Measurements from ENCODE around the gene PCIF1.
"Not testable (repeated sequence)": the region's sequence is repeated elsewhere in the genome, so short reads cannot be mapped to it uniquely, and the experiment has no call there.

The PCIF1 gene

DNA sequence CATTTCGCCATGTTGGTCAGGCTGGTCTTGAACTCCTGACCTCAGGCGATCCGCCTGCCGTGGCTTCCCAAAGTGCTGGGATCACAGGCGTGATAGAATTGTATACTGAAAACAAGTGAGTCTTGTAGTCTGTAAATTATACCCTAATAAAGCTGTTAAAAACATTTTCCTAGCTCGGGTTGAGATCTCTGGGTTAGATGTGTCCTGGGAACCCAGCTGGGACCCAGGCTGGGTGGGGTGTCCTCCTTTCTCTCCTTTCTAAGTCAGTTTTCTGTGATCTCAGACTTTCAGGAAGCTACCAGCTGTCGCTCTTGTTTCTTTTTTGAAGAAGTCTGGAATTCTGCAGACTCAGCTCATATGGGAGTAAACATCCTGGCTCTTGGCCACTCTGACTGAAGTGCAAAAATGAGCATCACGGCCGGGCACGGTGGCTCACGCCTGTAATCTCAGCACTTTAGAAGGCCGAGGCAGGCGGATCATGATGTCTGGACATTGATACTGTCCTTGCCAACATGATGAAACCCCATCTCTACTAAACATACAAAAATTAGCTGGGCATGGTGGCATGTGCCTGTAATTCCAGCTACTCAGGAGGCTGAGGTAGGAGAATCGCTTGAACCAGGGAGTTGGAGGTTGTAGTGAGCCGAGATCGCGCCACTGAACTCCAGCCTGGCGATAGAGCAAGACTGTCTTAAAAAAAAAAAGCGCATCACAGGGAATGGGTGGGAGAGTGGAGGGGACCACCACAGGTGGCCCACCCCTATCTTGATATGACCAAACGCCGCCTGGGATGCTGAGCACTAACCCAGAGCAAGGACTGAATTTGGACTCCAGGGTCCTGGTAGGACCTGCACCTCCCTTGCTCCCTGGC, 9.9 kb upstream of the PCIF1 start:
- DNase-seq = no peak

DNA sequence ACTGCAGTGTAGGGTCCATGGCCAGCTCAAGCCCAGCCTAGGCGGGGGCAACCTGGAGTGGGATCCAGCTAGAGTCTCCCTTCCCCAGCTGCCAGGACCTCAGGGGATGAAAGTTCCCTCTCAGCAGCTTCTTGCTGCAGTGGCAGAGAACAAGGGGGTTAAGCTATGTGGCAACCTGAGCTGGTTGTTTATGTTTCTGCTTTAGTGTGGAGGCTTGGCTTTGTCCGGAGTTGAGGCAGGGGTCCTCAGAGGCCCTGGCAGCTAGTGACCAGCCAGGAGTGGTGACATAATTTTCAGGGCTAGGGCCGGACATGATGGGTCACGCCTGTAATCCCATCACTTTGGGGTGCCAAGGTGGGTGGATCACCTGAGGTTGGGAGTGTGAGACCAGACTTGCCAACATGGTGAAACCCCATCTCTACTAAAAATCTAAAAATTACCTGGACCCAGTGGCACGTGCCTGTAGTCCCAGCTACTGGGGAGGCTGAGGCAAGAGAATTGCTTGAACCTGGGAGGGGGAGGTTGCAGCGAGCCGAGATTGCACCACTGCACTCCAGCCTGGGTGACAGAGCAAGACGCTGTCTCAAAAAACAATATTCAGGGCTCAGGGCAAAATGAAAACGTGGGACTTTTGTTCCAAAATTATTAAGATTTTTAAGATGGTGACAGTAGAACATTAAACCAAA, 8.5 kb upstream of the PCIF1 start:
- no peak for DNase-seq

DNA sequence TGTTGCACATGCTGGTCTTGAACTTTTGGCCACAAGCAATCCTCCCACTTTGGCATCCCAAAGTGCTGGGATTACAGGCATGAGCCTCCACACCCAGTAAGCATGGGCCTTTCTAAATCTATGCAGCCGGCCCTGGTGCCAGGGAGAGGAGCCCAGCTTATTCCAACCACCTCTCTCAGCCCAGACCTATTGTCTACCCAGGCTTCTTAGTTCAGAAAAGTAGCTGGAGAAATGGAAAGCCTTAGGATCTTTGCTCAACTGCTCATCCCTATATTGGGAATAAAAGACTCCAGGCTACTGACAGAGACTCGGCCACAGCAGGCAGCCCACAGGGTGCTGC, 7.8 kb upstream of the PCIF1 start:
- no peak for DNase-seq

DNA sequence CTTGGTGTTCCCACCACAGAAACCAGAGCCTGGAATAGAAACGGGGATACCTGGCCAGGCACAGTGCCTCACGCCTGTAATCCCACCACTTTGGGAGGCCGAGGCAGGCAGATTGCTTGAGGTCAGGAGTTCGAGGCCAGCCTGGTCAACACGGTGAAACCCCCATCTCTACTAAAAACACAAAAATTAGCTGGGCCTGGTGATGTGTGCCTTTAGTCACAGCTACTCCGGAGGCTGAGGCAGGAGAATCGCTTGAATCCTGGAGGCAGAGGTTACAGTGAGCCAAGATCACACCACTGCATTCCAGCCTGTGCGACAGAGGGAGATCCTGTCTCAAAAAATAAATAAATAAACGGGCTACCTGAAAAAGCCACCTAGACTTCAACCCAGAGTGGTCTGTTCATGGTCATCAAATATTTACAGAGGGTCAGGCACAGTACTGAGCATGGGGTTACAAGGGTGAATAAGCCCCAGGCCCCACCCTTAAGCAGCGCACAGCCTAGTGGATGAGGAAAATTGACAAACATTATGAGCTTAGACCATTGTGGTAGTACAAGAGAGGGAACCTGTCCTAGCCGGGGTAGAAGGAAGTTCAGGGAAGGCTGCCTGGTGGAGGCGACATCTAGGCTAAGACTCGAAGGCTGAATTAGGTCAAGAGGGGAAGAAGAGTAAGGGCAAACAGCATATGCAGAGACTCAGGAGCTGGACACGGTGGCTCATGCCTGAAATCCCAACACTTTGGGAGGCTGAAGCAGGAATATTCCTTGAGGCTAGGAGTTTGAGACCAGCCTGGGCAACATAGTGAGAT, 7.2 kb upstream of the PCIF1 start:
- no peak for DNase-seq

DNA sequence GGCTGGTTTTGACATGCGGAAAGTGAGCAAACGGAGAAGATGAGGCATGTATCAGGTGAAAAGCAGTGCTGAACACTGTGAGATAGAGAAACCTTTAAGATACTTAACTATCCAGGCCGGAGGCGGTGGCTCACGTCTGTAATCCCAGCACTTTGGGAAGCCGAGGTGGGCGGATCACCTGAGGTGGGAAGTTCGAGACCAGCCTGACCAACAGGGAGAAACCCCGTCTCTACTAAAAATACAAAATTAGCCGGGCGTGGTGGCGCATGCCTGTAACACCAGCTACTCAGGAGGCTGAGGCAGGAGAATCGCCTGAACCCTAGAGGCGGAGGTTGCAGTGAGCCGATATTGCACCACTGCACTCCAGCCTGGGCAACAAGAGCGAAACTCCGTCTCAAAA, 2.8 kb upstream of the PCIF1 start:
- DNase-seq = not testable (repeated sequence)

DNA sequence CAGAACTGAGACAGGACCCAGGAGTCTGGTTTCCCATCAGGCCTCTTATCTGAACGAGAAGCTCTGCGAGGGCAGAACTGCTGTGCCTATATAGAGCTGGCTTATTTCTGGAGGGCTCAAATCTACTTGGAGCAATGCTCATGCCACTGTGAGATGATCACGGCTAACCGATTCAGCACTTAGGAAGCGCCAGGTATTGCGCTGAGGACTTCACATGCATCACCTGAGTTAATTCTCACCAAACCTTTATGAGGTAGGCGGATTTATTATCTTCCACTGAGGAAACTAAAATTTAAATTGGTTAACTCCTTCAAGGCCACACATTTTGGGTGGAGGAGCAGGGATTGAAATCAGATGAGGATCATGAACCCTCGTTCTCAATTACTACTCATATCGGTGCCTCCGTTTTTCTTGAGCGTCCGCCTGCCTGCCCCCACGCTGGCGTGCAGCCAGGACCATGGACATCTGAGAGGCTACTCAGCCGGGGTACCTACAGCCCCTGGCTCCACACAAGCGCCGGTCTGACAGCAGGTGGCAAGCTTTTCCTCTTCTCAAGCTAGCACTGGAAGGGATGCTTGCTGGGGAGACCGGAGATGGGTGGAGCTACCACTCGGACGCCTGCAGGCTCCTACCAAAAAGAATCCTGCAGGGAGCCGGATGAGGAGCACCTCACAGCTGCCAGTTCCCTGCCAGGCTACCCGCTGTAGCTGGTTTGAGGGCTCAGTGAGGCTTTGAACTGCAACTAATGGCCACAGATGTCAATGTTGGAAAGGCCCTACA, 1.0 kb upstream of the PCIF1 start:
- peak; percentile 46 to 55 for DNase-seq

DNA sequence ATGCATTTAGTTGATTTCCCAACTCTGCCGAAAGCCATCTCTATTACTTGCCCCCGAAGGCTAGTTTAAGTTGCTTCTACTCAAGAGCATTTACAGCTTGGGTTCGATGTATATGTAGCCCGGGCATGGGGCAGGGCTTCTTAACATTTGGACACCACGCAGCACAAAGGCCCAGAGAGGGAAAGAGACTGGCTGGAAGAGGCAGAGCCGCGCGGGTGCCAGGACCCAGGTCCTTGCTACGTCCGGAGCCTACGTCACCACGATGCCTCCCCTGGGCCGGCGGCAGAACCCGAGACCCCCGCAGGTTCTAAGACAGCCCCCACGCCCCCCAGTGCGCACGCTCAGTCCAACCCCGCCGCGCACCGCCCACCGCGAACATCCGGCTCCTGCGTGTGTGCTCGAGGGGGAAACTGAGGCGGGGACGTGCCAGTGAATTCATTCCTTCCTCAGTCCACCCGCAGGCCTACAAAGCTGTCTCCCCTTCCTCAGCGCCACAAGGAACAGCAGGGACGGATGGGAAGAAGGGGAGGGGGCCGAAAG, 367 bp upstream of the PCIF1 start:
- peak in 1 of 2 experiments; percentile 67 for DNase-seq

DNA sequence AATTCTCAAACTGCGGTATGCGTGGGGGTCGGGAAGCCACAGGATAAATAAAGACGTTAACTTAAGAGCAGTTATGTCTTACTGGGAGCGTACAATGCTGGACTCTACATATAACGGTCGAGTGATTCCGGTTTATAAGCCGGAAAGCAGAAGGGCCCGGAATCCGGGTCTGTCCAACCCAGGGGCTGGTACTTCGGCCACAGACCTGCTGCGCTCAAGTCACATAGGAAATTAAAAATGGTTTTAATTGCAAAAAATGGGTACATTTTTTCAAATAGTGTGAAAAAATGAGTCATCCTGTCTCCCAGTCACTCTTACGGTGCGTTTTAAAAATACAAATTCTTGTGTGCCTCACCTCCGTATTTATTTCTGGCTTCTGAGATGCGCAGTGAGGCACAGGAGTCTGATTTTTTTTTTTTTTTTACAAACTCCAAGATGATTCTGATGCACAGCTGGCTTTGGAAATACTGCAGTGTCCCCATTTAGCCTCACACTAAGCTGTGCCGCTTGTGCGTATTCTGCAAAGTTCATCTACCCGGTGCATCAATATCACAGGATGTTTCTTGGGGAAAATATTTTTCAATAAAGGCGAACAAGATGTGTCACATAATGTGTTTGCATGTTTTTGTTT, 1.0 kb downstream of the PCIF1 start:
- no peak for DNase-seq

DNA sequence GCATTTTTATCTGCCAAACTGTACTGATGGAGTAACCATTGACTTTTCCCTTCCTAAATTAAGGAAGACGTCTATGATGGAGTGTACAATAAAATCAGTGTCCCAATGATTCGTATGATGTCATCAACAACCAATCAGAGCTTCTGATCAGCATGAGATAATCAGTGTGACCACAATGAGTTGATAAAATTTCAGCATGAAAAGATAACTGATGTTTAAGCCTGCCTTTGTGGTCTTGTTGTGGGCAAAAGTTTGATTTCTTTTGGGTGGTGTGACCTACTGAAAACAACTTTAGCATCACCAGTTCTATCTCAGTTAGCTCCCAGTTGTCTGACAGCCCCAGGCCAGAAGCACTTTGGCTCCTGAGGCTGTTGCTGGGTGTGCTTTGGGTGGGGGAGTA, 3.3 kb downstream of the PCIF1 start:
- no peak for DNase-seq

DNA sequence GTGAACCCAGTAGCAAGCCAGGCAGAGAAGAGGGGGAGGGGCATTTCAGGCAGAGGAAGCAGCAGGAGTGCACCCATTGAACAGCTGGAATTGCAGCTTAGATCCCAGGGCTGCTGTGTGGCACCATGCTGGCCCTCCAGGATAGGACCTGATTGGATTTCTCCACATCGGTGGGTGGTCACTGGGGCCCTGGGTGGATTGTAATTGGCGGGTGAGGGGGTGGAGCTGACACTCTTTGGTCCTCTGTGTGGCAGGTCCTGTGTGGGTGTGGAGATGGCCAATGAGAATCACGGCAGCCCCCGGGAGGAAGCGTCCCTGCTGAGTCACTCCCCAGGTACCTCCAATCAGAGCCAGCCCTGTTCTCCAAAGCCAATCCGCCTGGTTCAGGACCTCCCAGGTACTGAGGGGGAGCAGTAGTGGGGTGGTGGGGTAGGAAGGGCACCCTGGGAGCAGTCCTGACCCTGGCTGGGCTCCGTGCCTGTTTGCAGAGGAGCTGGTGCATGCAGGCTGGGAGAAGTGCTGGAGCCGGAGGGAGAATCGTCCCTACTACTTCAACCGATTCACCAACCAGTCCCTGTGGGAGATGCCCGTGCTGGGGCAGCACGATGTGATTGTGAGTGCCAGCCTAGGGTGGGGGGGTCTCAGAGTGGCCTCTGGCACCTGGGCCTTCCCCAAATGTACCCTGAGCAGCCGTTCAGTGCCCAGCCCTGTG, 4.4 kb downstream of the PCIF1 start:
- DNase-seq = no peak

DNA sequence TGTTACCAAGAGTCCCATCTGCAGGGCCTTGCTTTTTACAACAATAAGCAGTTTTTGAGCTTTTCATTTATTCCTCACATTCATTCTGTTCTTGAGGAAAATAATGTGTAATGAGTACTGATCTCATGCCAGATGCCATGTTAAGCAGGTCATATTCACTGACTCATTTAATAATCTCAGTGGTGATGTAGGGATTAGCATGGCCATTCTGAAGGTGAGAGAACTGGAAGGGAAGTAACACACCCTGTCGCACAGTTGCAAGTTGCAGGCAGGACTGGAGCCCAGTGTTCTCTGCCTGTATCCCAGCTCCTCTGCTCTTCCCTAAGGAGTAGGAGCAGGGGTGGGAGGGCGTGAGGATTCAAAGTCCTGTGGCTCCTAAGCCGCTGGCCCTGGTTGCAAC, 5.6 kb downstream of the PCIF1 start:
- DNase-seq = no peak

DNA sequence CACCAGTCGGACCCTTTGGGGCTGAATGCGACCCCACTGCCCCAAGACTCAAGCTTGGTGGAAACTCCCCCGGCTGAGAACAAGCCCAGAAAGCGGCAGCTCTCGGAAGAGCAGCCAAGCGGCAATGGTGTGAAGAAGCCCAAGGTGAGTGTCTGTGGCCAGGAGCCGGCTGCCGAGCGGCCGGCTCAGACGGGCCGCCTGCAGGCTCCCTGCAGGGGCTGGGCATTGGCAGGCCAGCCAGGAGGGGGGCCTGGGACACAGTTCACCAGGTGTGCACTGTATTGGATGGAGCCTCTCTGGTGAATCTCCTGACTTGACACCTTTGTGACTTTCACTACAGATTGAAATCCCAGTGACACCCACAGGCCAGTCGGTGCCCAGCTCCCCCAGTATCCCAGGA, 6.0 kb downstream of the PCIF1 start:
- DNase-seq = no peak

DNA sequence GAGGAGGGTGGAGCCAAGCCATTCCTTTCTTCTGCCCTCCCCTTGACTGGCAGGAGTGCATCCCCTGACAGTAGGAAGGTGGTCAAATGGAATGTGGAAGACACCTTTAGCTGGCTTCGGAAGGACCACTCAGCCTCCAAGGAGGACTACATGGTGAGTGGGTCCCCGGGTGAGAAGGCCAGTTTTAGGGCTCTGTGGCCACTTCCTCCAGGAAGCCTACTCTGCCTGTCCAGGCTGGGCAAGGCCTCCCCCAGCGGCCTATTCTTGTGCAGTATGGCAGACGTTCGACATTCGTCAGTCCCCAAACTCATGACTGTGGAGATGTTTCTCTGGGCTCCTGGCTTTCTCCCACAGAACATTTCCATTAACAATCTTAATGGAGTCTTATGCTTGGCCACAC, 9.1 kb downstream of the PCIF1 start:
- no peak for DNase-seq

DNA sequence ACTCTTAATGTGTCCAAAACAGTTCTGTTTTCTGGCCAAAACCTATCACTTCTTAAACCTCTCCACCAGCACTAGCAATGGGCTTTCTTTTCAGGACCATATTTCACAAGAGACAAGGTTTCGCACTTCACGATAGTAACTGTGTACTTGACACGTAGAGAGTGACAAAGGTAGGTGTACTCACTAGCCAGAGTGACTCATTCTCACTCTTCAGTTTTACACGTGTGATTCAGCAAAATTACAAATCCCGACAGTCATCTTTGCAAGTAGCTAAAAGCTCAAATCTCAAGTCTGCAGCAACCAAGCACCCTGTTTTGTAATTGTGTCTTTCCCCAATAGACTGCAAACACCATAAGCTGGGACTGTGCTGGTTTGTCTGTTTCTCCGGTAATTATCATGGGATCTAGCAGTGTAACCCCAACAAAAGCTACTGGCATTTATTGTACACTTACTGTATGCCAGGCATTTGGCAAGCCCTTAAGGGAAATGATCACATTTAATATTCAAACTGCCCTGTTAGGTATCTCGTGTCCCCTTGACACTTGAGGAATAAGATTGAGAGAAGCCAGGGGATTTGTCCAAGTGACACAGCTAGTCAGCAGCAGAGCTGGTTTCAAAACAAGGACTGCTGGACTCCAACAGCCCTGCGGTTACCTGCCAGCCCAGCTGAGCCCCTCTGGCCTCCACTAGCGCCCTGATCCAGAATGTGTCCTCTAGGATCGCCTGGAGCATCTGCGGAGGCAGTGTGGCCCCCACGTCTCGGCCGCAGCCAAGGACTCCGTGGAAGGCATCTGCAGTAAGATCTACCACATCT, 9.9 kb downstream of the PCIF1 start:
- no peak for DNase-seq

DNA sequence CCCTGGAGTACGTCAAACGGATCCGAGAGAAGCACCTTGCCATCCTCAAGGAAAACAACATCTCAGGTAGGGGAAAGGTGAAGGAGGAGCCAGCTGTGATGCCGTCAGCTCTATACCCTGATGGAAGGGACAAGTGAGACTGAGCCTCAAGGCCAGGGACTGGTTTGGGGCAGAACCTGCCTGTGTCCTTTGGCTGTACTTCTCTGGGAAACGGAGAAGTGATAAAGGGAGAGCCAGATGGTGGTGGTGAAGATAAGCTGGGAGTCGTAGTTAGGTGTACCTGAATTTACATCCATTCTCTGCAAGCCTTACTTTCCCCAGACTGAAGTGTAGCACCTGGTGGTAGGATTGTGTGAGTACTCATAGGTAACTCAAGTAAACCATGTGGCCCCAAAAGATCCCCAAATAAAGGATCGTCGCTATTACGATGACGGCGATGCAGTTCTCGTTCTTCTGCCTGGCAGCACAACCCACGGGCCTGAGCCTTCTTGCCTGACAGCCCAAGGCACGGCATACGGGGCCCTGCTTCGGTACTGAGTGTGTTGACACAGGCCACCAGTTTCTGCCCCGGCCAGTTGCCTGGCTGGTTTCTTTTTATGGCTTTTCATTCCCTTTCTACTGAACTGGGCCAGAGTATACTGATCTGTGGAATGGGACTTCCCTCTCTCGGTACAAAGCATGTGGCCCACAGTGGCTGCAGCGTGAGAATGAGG, 10.6 kb downstream of the PCIF1 start:
- DNase-seq = no peak

DNA sequence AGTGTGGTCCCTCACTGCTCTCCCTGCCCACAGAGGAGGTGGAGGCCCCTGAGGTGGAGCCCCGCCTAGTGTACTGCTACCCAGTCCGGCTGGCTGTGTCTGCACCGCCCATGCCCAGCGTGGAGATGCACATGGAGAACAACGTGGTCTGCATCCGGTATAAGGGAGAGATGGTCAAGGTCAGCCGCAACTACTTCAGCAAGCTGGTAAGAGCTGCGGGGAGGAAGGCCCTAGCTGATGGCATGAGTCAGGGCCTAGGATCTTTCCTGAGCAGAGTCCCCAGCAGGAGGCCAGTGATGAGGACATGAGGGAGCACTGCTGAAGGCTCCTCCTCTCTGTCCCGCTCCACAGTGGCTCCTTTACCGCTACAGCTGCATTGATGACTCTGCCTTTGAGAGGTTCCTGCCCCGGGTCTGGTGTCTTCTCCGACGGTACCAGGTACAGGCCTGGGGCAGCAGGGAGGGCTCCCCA, 11.2 kb downstream of the PCIF1 start:
- no peak for DNase-seq

DNA sequence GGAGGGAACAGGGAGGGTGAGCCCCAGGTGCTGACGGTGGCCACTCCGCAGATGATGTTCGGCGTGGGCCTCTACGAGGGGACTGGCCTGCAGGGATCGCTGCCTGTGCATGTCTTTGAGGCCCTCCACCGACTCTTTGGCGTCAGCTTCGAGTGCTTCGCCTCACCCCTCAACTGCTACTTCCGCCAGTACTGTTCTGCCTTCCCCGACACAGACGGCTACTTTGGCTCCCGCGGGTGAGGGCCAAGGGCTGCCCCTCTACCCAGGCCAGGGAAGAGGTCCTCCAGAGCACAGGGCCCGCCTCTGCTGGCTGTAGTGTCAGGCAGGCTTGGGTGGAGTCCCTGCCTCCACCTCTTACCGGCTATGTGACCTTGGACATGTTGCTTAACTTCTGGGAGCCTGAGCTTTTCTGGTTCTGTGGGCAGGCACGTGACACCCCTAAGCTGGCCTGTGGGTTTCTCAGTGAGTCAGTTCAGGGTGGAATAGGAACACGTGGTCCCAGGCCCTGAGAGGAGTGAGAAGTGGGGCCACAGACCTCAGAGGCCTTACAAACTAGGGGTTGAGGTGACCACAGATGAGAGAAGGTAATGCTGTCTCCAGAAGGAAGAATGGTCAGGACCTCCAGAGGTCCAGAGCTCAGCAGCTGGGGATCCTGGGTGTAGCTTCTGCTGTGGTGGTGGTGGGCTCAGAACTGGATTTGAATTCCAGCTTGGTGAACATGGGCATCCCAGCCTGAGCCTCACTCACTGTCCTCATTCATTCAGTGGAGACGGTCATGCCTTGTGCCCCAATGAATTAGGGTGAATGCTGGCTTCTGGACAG, 11.9 kb downstream of the PCIF1 start:
- DNase-seq = peak in 1 of 2 experiments; percentile 26

DNA sequence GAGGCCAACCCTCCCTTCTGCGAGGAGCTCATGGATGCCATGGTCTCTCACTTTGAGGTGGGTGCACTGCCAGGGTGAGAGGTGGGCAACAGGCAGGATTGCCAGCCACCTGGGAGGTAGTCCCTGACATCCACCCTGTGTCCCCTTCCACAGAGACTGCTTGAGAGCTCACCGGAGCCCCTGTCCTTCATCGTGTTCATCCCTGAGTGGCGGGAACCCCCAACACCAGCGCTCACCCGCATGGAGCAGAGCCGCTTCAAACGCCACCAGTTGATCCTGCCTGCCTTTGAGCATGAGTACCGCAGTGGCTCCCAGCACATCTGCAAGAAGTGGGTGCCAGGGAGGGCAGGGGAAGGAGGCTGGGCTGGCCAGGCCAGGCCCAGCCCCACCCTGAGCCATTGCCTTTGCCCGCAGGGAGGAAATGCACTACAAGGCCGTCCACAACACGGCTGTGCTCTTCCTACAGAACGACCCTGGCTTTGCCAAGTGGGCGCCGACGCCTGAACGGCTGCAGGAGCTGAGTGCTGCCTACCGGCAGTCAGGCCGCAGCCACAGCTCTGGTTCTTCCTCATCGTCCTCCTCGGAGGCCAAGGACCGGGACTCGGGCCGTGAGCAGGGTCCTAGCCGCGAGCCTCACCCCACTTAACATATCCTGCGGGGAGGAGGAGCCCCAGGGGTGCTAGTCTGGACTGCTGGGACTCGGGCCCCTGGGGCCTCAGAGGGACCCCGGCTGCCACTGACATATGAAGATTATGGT, 12.8 kb downstream of the PCIF1 start:
- DNase-seq = no peak
